GM12878 (cell line): ENCODE measurements around the gene GTF2F2. TPM values are rescaled to one million over a fixed set of nuclear protein-coding genes. Genes with fewer than 3 reads are reported as not detected.

Experiments used
- ATAC-seq: fragments of 200-7000 bp; cut with Tn5 transposase; 3 replicates; pipeline ENCODE4 v1.9.1; 2020; ENCODE audit warnings: mild to moderate bottlenecking, moderate library complexity
- BruUV-seq: library from RNA; stranded (reverse); fragments of 400-500 nt; replicated peaks from 2 replicates; lab custom pipeline; 2021; lab: Mats Ljungman, UMichigan
- CTCF ChIA-PET: fragments of 300-600 bp; sonication (Branson Sonifier 250); formaldehyde crosslinking; extraction: SDS; loops from one replicate; lab custom pipeline; 2021; ENCODE audit warnings: inconsistent platforms; lab: Yijun Ruan, JAX
- POLR2A ChIA-PET: fragments of 350-600 bp; formaldehyde crosslinking; extraction: SDS; loops from one replicate; lab custom pipeline; 2021; ENCODE audit warnings: inconsistent platforms; lab: Charles Lee
- RAD21 ChIA-PET: fragments of 300-600 bp; sonication (Branson Sonifier 250); formaldehyde crosslinking; loops from one replicate; lab custom pipeline; 2023; ENCODE audit warnings: antibody characterized with exemption; ENCODE audit not compliant: unreplicated experiment; lab: Charles Lee
- SMC1A ChIA-PET: fragments of 300-600 bp; sonication (Branson Sonifier 250); formaldehyde crosslinking; loops from one replicate; lab custom pipeline; 2023; ENCODE audit not compliant: unreplicated experiment, uncharacterized antibody; lab: Charles Lee
- DNase-seq: peaks from one replicate; pipeline ENCODE4 v3.0.0-alpha.2; 2011; ENCODE audit warnings: low read depth, low spot score
- FAIRE-seq: peaks from 3 replicates; lab custom pipeline; 2011; peaks lifted over from hg19 to GRCh38; lab: Jason Lieb, UNC
- H2AFZ ChIP-seq: 2 replicates; pipeline ENCODE4 v1.6.0; 2011; ENCODE audit warnings: low read depth, low read length, control low read depth; ENCODE audit not compliant: control insufficient read depth
- H3K27ac ChIP-seq: 2 replicates; pipeline ENCODE4 v1.5.1; 2011; ENCODE audit warnings: control low read depth; ENCODE audit not compliant: control insufficient read depth, insufficient read depth
- H3K27me3 ChIP-seq, 2 experiments: replicated peaks in 1 of 2; 2 replicates each; pipeline versions ENCODE4 v1.6.0 to v1.6.1; 2011; ENCODE audit warnings: low read length in 1 of 2; ENCODE audit not compliant: control insufficient read depth in 2 of 2, insufficient read depth in 2 of 2
- H3K36me3 ChIP-seq, 2 experiments: 2 replicates each; pipeline ENCODE4 v1.5.1; 2011; ENCODE audit warnings: low read length in 1 of 2; ENCODE audit not compliant: control insufficient read depth in 2 of 2, insufficient read depth in 2 of 2
- H3K4me1 ChIP-seq: 2 replicates; pipeline ENCODE4 v1.6.1; 2011; ENCODE audit warnings: mild to moderate bottlenecking, low read length, moderate library complexity, mixed read lengths; ENCODE audit not compliant: control insufficient read depth, insufficient read depth
- H3K4me2 ChIP-seq: 2 replicates; pipeline ENCODE4 v1.6.0; 2011; ENCODE audit warnings: control low read depth; ENCODE audit not compliant: control insufficient read depth, insufficient read depth
- H3K4me3 ChIP-seq: fragments of 200-600 bp; sonication (generic); 2 replicates; pipeline ENCODE4 v1.5.1; 2016
- H3K79me2 ChIP-seq: 2 replicates; pipeline ENCODE4 v1.6.0; 2011; ENCODE audit warnings: low read length; ENCODE audit not compliant: control insufficient read depth, insufficient read depth
- H3K9ac ChIP-seq: 2 replicates; pipeline ENCODE4 v1.8.0; 2011; ENCODE audit warnings: low read length, control low read depth, mixed read lengths; ENCODE audit not compliant: control insufficient read depth, insufficient read depth
- H3K9me3 ChIP-seq: replicated peaks from 3 replicates; pipeline ENCODE4 v1.5.1; 2011; ENCODE audit warnings: mild to moderate bottlenecking, low read length; ENCODE audit not compliant: control insufficient read depth, insufficient read depth
- H4K20me1 ChIP-seq: 2 replicates; pipeline ENCODE4 v1.6.0; 2011; ENCODE audit not compliant: control insufficient read depth, insufficient read depth
- CBFB ChIP-seq: IDR thresholded peaks from 2 replicates; pipeline ENCODE4 v1.6.1; 2016; ENCODE audit warnings: antibody characterized with exemption, low read depth
- EED ChIP-seq: sonication (generic); IDR thresholded peaks from 2 replicates; pipeline ENCODE4 v1.6.1; 2016; ENCODE audit warnings: antibody characterized with exemption, low read depth
- EGR1 ChIP-seq, 2 experiments: IDR thresholded peaks; 1 replicate in 1 of 2; 2 replicates in 1 of 2; pipeline ENCODE4 v1.6.1; 2011 to 2012; ENCODE audit warnings: low read depth in 2 of 2, low read length in 2 of 2, borderline replicate concordance in 1 of 2, mild to moderate bottlenecking in 1 of 2, moderate library complexity in 1 of 2
- FOXM1 ChIP-seq: IDR thresholded peaks from 2 replicates; pipeline ENCODE4 v1.6.1; 2012; ENCODE audit warnings: low read depth, mild to moderate bottlenecking, inconsistent platforms, low read length, moderate library complexity
- GATAD2B ChIP-seq: fragments of 450-650 bp; conservative IDR thresholded peaks from 2 replicates; pipeline ENCODE4 v1.6.1; 2017; ENCODE audit warnings: low read depth, mild to moderate bottlenecking, moderate library complexity
- KLF5 ChIP-seq: fragments of 450-650 bp; IDR thresholded peaks from 2 replicates; pipeline ENCODE4 v1.6.1; 2014; ENCODE audit warnings: mild to moderate bottlenecking; ENCODE audit not compliant: partially characterized antibody
- LARP7 ChIP-seq: fragments of 450-650 bp; IDR thresholded peaks from 2 replicates; pipeline ENCODE4 v1.6.1; 2017; ENCODE audit warnings: mild to moderate bottlenecking
- NFXL1 ChIP-seq: fragments of 450-650 bp; IDR thresholded peaks from 2 replicates; pipeline ENCODE4 v1.6.1; 2017; ENCODE audit warnings: antibody characterized with exemption, mild to moderate bottlenecking, borderline replicate concordance
- NR2C1 ChIP-seq: fragments of 450-650 bp; IDR thresholded peaks from 2 replicates; pipeline ENCODE4 v1.6.1; 2017; ENCODE audit warnings: antibody characterized with exemption, mild to moderate bottlenecking, moderate library complexity
- PAX5 ChIP-seq: IDR thresholded peaks from 2 replicates; pipeline ENCODE4 v1.6.1; 2011; ENCODE audit warnings: low read depth, low read length, borderline replicate concordance
- POLR2AphosphoS5 ChIP-seq: IDR thresholded peaks from 2 replicates; pipeline ENCODE4 v1.6.1; 2011; ENCODE audit warnings: mild to moderate bottlenecking, low read length, inconsistent platforms
- SRF ChIP-seq, 2 experiments: IDR thresholded peaks; 2 replicates each; pipeline ENCODE4 v1.6.1; 2011; ENCODE audit warnings: low read depth in 2 of 2, low read length in 2 of 2, mild to moderate bottlenecking in 1 of 2, moderate library complexity in 1 of 2
- YBX1 ChIP-seq: fragments of 450-650 bp; IDR thresholded peaks from 2 replicates; pipeline ENCODE4 v1.6.1; 2016; ENCODE audit warnings: antibody characterized with exemption
- WGBS: methylation state at CpG from one replicate; pipeline ENCODE4 v1.1.6; 2016; ENCODE audit warnings: low lambda C conversion rate; ENCODE audit not compliant: insufficient replicate concordance, insufficient coverage; ENCODE audit errors: missing lambda C conversion rate; 5-methylcytosine and 5-hydroxymethylcytosine counted together
- in situ Hi-C: fragments of 300-500 bp; cut with MboI; formaldehyde crosslinking; loops from 9 replicates; pipeline ENCODE4 v1.14.3; 2018; ENCODE audit warnings: mixed read lengths
- intact Hi-C: fragments of 100-400 bp; cut with micrococcal nuclease; formaldehyde crosslinking; loops from one replicate; pipeline ENCODE4 v1.14.2; 2022; ENCODE audit not compliant: unreplicated experiment
- polyA plus RNA-seq, 11 experiments: library from polyadenylated mRNA; depleted of rRNA in 4 of 11; unstranded in 6 of 11; stranded (reverse) in 5 of 11; fragments of >200 nt; fragmentation: Nextera tagmentation in 4 of 11; fragmentation: Illumina TruSeq in 1 of 11; extraction: Ambion mirVana in 4 of 11; extraction: Trizol in 1 of 11; gene quantifications; 1 replicate in 1 of 11; 2 replicates in 10 of 11; pipeline versions ENCODE4 v1.2.1 to v1.2.3, GENCODE V29; 2011 to 2016; ENCODE audit warnings: inconsistent platforms in 2 of 11, missing spikeins in 2 of 11, low read depth in 1 of 11
- total RNA-seq, 4 experiments: library from RNA; depleted of rRNA in 3 of 4; stranded (reverse); fragments of >200 nt in 3 of 4; fragmentation: Illumina TruSeq in 1 of 4; extraction: Trizol in 1 of 4; gene quantifications; 2 replicates each; pipeline versions ENCODE4 v1.2.1 to v1.2.3, GENCODE V29; 2013 to 2021
- TF ChIP-seq, protein P1 (sequence below): fragments of 450-650 bp; IDR thresholded peaks from 2 replicates; pipeline ENCODE4 v1.6.1; 2017; ENCODE audit warnings: mild to moderate bottlenecking, moderate library complexity
- TF ChIP-seq, protein P2 (sequence below): fragments of 450-650 bp; IDR thresholded peaks from 2 replicates; pipeline ENCODE4 v1.6.1; 2016; ENCODE audit warnings: mild to moderate bottlenecking, moderate library complexity, borderline replicate concordance

The GTF2F2 gene
- total and polyA plus RNA-seq, 10 of the 15 experiments (the other 5 are each of a cell fraction or from before 2014, with no cell fraction given) = 14.5 to 30.8 (median 22.6) TPM

DNA sequence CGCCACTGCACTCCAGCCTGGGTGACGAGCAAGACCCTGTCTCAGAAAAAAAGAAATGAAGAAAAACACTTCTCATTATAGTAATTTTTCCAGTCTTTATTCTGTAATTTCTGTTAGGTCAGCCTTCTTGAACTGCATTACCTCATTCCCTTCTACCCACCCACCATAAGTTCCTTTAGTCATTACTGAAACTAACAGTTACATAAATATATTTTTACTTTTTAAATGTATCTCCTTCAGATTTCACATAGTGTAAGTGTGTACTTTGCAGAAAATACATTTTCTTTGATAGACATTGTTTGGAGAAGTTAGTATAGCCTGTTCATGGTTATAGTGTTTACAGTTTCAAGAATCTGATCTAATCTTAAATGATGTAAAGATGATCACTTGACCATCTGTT lies 112.3 kb downstream of the GTF2F2 start:
- SMC1A ChIA-PET = interaction anchor here (1.1 to 2.8 kb wide), 2 partner anchors 8 to 13 kb away, joined by 3 to 9 read pairs; no protein-coding TSS in a partner anchor

More for the DNA sequence above, 112.3 kb downstream of the GTF2F2 start:
- ATAC-seq (no peak), FAIRE-seq (no peak), DNase-seq (no peak)
- no peaks in the 10 kb centered on the region for H4K20me1 ChIP-seq
- in situ Hi-C loops = no loop called here
- ChIA-PET CTCF (interaction anchor here (0.8 to 2.6 kb wide), 2 partner anchors 14 to 47 kb away, joined by 3 to 12 read pairs; no protein-coding TSS in a partner anchor), RAD21 (interaction anchor here (0.9 kb wide), 1 partner anchor 16 kb away, joined by 3 read pairs; no protein-coding TSS in a partner anchor), POLR2A (interaction anchor here (0.8 to 1.1 kb wide), 2 partner anchors 9 to 28 kb away, joined by 3 read pairs; no protein-coding TSS in a partner anchor)
- no TSS peak for BruUV-seq
- no peak overlapping the region for H2AFZ ChIP-seq
- 96% methylated on average over 2 of the region's 2 CpGs for WGBS
- intact Hi-C loops = no loop called here
- H3K9ac ChIP-seq = no peak overlapping the region
- H3K4me1 ChIP-seq = 0 out of 2 replicates have a peak, but pooled peaks cover 3% of the 10 kb centered on the region
- H3K79me2 ChIP-seq = no peaks in the 10 kb centered on the region
- no peaks in the 10 kb centered on the region for H3K27me3 ChIP-seq
- no peaks in the 10 kb centered on the region for H3K9me3 ChIP-seq
- TF ChIP-seq LARP7 (no peak), KLF5 (no peak), EGR1 (IDR thresholded peaks at IDR 0.05; ENCODE audit: borderline replicate concordance in 1 of 2, low read depth in 2 of 2, low read length in 2 of 2) (no peak), NFXL1 (no peak), YBX1 (no peak), FOXM1 (no peak), PAX5 (no peak), GATAD2B (no peak), EED (no peak), NR2C1 (no peak), SRF (IDR thresholded peaks at IDR 0.05; ENCODE audit: low read depth in 2 of 2, low read length in 2 of 2) (no peak), POLR2AphosphoS5 (no peak), CBFB (no peak)
- TF ChIP-seq, protein P1, sequence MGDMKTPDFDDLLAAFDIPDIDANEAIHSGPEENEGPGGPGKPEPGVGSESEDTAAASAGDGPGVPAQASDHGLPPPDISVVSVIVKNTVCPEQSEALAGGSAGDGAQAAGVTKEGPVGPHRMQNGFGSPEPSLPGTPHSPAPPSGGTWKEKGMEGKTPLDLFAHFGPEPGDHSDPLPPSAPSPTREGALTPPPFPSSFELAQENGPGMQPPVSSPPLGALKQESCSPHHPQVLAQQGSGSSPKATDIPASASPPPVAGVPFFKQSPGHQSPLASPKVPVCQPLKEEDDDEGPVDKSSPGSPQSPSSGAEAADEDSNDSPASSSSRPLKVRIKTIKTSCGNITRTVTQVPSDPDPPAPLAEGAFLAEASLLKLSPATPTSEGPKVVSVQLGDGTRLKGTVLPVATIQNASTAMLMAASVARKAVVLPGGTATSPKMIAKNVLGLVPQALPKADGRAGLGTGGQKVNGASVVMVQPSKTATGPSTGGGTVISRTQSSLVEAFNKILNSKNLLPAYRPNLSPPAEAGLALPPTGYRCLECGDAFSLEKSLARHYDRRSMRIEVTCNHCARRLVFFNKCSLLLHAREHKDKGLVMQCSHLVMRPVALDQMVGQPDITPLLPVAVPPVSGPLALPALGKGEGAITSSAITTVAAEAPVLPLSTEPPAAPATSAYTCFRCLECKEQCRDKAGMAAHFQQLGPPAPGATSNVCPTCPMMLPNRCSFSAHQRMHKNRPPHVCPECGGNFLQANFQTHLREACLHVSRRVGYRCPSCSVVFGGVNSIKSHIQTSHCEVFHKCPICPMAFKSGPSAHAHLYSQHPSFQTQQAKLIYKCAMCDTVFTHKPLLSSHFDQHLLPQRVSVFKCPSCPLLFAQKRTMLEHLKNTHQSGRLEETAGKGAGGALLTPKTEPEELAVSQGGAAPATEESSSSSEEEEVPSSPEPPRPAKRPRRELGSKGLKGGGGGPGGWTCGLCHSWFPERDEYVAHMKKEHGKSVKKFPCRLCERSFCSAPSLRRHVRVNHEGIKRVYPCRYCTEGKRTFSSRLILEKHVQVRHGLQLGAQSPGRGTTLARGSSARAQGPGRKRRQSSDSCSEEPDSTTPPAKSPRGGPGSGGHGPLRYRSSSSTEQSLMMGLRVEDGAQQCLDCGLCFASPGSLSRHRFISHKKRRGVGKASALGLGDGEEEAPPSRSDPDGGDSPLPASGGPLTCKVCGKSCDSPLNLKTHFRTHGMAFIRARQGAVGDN = no peak
- TF ChIP-seq, protein P2, sequence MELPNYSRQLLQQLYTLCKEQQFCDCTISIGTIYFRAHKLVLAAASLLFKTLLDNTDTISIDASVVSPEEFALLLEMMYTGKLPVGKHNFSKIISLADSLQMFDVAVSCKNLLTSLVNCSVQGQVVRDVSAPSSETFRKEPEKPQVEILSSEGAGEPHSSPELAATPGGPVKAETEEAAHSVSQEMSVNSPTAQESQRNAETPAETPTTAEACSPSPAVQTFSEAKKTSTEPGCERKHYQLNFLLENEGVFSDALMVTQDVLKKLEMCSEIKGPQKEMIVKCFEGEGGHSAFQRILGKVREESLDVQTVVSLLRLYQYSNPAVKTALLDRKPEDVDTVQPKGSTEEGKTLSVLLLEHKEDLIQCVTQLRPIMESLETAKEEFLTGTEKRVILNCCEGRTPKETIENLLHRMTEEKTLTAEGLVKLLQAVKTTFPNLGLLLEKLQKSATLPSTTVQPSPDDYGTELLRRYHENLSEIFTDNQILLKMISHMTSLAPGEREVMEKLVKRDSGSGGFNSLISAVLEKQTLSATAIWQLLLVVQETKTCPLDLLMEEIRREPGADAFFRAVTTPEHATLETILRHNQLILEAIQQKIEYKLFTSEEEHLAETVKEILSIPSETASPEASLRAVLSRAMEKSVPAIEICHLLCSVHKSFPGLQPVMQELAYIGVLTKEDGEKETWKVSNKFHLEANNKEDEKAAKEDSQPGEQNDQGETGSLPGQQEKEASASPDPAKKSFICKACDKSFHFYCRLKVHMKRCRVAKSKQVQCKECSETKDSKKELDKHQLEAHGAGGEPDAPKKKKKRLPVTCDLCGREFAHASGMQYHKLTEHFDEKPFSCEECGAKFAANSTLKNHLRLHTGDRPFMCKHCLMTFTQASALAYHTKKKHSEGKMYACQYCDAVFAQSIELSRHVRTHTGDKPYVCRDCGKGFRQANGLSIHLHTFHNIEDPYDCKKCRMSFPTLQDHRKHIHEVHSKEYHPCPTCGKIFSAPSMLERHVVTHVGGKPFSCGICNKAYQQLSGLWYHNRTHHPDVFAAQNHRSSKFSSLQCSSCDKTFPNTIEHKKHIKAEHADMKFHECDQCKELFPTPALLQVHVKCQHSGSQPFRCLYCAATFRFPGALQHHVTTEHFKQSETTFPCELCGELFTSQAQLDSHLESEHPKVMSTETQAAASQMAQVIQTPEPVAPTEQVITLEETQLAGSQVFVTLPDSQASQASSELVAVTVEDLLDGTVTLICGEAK = no peak
- no peak overlapping the region for H3K4me3 ChIP-seq
- H3K27ac ChIP-seq = no peak overlapping the region
- no peak overlapping the region for H3K4me2 ChIP-seq
- H3K36me3 ChIP-seq = no peaks in the 10 kb centered on the region; a peak in 1 of 4 replicates
